ENCODE measurements around the gene SP3. TPM values are rescaled to one million over a fixed set of nuclear protein-coding genes. Genes with fewer than 3 reads are reported as not detected.

SP3 gene
- total RNA-seq, 4 donors from 2014 or later, result 57.1 to 106 (median 86.3) TPM

DNA sequence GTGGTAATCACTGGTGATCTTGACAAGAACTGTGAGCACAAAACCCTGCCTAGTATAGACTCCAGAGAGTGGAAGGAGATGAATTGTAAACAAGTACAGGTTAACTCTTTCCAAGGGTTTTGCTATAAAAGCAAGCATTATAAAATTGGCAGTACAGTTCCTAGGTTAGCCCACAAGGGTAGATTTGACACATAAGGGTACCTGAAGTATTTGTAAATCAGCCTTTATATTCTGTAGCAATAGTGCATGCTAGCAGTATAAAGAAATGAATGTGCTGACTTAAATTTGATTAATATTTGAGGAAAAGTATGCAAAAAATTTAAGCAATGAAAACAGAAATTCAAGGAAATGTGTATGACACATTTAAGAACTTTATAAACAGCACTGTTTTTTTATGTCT is 42.4 kb downstream of the SP3 start:
- H3K4me1 ChIP-seq, result peaks cover 0 to 18% (median 0%) of the 10 kb centered on the region in 4 donors
- DNase-seq, result no peak
- H3K27me3 ChIP-seq, result no peaks in the 10 kb centered on the region
- no peak overlapping the region for H3K4me3 ChIP-seq
- no peaks in the 10 kb centered on the region for H3K9me3 ChIP-seq
- H3K36me3 ChIP-seq, result peaks cover 0 to 10% (median 0%) of the 10 kb centered on the region in 3 donors
- no peak overlapping the region for H3K27ac ChIP-seq
- TF ChIP-seq POLR2A (IDR thresholded peaks at IDR 0.05), result no peak
- TF ChIP-seq, protein P1, sequence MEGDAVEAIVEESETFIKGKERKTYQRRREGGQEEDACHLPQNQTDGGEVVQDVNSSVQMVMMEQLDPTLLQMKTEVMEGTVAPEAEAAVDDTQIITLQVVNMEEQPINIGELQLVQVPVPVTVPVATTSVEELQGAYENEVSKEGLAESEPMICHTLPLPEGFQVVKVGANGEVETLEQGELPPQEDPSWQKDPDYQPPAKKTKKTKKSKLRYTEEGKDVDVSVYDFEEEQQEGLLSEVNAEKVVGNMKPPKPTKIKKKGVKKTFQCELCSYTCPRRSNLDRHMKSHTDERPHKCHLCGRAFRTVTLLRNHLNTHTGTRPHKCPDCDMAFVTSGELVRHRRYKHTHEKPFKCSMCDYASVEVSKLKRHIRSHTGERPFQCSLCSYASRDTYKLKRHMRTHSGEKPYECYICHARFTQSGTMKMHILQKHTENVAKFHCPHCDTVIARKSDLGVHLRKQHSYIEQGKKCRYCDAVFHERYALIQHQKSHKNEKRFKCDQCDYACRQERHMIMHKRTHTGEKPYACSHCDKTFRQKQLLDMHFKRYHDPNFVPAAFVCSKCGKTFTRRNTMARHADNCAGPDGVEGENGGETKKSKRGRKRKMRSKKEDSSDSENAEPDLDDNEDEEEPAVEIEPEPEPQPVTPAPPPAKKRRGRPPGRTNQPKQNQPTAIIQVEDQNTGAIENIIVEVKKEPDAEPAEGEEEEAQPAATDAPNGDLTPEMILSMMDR (IDR thresholded peaks at IDR 0.05), result no peak

DNA sequence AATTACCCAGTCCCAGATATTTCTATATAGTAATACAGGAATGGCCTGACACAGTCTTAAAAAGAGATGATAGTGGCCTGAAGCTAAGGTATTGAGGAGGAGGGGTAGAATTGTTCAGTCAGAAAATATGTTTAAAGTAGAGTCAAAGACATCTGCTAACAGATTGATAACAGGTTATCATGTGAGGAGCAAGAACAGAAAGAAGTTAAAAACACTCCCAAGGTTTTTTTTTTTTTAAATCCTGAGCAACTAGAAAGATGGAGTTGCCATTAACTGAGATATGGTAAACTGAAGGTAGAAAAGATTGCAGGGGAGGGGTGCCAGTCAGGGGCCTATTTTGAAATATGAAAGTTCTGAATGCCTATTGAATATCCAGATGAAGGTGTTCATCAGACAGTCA is 43.1 kb downstream of the SP3 start:
- no peak for DNase-seq
- peaks cover 0 to 18% (median 0%) of the 10 kb centered on the region in 4 donors for H3K4me1 ChIP-seq
- TF ChIP-seq, protein P1 (IDR thresholded peaks at IDR 0.05), result no peak
- no peak for TF ChIP-seq POLR2A (IDR thresholded peaks at IDR 0.05)

DNA sequence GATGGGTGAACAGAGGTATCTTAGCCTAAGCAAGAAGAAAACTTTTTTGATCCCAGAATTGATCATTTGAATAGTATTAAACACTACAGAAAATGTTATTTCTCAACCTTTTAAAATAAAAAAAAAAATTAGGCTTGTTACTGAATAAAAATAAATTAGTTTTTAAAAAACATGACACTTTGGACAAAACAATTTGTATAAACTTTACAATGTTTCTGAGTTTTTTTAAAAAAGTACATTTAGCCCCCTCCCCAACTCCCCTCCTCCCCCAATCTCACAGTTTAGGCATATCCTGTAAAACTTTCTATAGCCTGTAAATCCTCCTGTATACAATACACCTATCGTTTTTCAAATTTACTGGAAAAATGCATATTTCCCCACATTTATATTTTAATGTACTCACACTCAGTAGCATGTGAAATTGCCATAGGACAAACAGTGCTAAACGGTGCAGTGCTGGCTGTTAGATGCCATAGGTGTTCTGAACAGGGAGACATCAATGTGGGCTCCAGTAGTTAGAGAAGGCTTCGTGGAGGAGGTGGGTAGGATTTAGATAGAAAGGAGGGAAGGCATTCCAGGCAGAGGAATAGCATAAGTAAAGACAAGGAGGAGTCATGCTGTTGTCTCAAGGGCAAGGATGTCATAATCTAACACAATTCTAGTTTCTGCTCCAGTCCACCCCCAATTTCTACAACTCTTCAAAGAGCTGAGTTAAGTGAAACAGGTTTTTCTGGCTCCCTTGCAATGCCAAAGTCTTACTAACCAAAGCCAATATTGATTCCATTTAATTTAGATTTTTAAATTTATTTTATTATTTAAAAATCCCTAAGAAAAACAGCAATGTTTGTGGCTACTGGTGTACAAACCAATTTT is 50.9 kb downstream of the SP3 start:
- Histone ChIP-seq H3K27me3 (no peaks in the 10 kb centered on the region), H3K36me3 (peaks cover 0 to 57% (median 0%) of the 10 kb centered on the region in 3 donors), H3K27ac (no peak overlapping the region), H3K4me1 (no peaks in the 10 kb centered on the region), H3K9me3 (no peaks in the 10 kb centered on the region), H3K4me3 (no peak overlapping the region)
- TF ChIP-seq, protein P1 (IDR thresholded peaks at IDR 0.05), result no peak
- TF ChIP-seq POLR2A (IDR thresholded peaks at IDR 0.05), result no peak
- no peak for DNase-seq

More for the DNA sequence above, 43.1 kb downstream of the SP3 start:
- Histone ChIP-seq H3K27ac (no peak overlapping the region), H3K4me3 (no peak overlapping the region), H3K9me3 (no peaks in the 10 kb centered on the region), H3K36me3 (peaks cover 0 to 17% (median 0%) of the 10 kb centered on the region in 3 donors), H3K27me3 (no peaks in the 10 kb centered on the region)

DNA sequence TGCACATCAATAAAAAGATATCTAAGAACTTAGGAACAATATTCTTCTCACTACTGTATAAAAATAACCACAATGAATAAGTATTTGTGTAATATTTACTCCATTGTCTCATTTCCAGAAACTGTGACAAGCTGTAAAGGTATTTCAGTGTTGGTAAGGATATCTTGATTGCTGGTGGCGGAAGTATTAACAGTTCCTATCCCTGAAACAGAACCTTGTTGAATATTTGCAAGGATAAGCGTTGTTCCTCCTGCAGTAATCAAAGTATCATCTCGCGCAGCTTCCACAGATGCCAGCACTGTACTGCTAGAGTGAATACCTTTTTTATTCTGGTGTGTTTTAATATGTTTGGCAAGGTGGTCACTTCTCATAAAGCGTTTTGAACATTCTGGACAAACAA is 55.3 kb downstream of the SP3 start:
- H3K4me3 ChIP-seq, result no peak overlapping the region
- no peaks in the 10 kb centered on the region for H3K27me3 ChIP-seq
- peaks cover 0 to 68% (median 0%) of the 10 kb centered on the region in 3 donors for H3K36me3 ChIP-seq
- no peak overlapping the region for H3K27ac ChIP-seq
- no peaks in the 10 kb centered on the region for H3K4me1 ChIP-seq
- DNase-seq, result no peak
- H3K9me3 ChIP-seq, result no peaks in the 10 kb centered on the region
- TF ChIP-seq POLR2A (IDR thresholded peaks at IDR 0.05), result no peak
- TF ChIP-seq, protein P1 (IDR thresholded peaks at IDR 0.05), result no peak

DNA sequence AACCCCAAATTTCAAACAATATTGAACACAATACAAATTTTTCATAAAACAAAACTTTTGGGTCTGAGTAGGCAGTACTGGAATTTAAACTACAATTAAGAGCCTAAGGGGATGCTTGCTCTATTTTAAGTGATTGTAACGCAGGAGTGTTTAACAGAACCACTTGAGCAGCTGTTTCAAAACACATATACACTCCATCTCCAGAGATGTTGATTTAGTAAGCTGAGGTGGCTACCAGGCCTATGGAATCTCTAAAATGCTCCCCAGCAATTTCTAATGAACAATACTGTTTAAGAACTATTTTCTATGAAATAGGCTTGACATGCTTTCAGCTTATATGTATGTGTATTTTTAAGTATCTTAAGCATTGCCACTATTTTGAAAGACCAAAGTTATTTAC is 58.5 kb downstream of the SP3 start:
- TF ChIP-seq, protein P1 (IDR thresholded peaks at IDR 0.05), result no peak
- TF ChIP-seq POLR2A (IDR thresholded peaks at IDR 0.05), result no peak
- Histone ChIP-seq H3K27ac (no peak overlapping the region), H3K9me3 (no peaks in the 10 kb centered on the region), H3K36me3 (peaks cover 0 to 58% (median 0%) of the 10 kb centered on the region in 3 donors), H3K4me1 (no peaks in the 10 kb centered on the region), H3K27me3 (no peaks in the 10 kb centered on the region), H3K4me3 (no peak overlapping the region)
- DNase-seq, result no peak
